ENCODE data around the gene SMC4.
"Not testable (repeated sequence)": the region's sequence is repeated elsewhere in the genome, so short reads cannot be mapped to it uniquely, and the experiment has no call there.

SMC4 gene

GRCh38 chr3:160399125-160400029 lies at the start of gene SMC4, which contains the start of gene IFT80:
TSS of gene SMC4 (plus strand) at chr3:160399650. CDS start at chr3:160400827, 1,177 bp downstream.
TSS of gene IFT80 (minus strand) at chr3:160399225. CDS start at chr3:160384600, 14,625 bp downstream.
- peak; percentile 88 for DNase-seq (ENCODE audit: low read depth)
- no peak for TF ChIP-seq CTCF (IDR thresholded peaks at IDR 0.05; ENCODE audit: low read depth, low read length, missing control alignments)
- H3K4me3 ChIP-seq (ENCODE audit: low read depth, low read length), result peak within 1 kb of the TSS; percentile 70

GRCh38 chr3:160355826-160356225 lies 43.6 kb upstream of the SMC4 start:
- no peak for TF ChIP-seq CTCF (IDR thresholded peaks at IDR 0.05; ENCODE audit: low read depth, low read length, missing control alignments)
- no peak for DNase-seq (ENCODE audit: low read depth)
- H3K4me3 ChIP-seq (ENCODE audit: low read depth, low read length), result no peak overlapping the region

- not testable (repeated sequence) for DNase-seq (ENCODE audit: low read depth); H3K4me3 ChIP-seq (ENCODE audit: low read depth, low read length)
Measured at GRCh38 chr3:160362896-160363295, 36.6 kb upstream of the SMC4 start.

- no peak for DNase-seq (ENCODE audit: low read depth)
- H3K4me3 ChIP-seq (ENCODE audit: low read depth, low read length), result no peak overlapping the region
- no peak for TF ChIP-seq CTCF (IDR thresholded peaks at IDR 0.05; ENCODE audit: low read depth, low read length, missing control alignments)
Measured at GRCh38 chr3:160365869-160366522, 33.5 kb upstream of the SMC4 start.

- H3K4me3 ChIP-seq (ENCODE audit: low read depth, low read length), result no peak overlapping the region
- no peak for DNase-seq (ENCODE audit: low read depth)
- no peak for TF ChIP-seq CTCF (IDR thresholded peaks at IDR 0.05; ENCODE audit: low read depth, low read length, missing control alignments)
Measured at GRCh38 chr3:160368804-160369203, 30.6 kb upstream of the SMC4 start.

GRCh38 chr3:160369784-160370183 lies 29.7 kb upstream of the SMC4 start:
- TF ChIP-seq CTCF (IDR thresholded peaks at IDR 0.05; ENCODE audit: low read depth, low read length, missing control alignments), result no peak
- no peak overlapping the region for H3K4me3 ChIP-seq (ENCODE audit: low read depth, low read length)
- no peak for DNase-seq (ENCODE audit: low read depth)

- no peak for DNase-seq (ENCODE audit: low read depth)
- TF ChIP-seq CTCF (IDR thresholded peaks at IDR 0.05; ENCODE audit: low read depth, low read length, missing control alignments), result no peak
- no peak overlapping the region for H3K4me3 ChIP-seq (ENCODE audit: low read depth, low read length)
Measured at GRCh38 chr3:160370987-160371857, 28.2 kb upstream of the SMC4 start.
